Activated CD4-positive, CD25-positive, alpha-beta regulatory T cell (primary cell): ENCODE data around the gene PSMC4.
"Not testable (repeated sequence)": the region's sequence is repeated elsewhere in the genome, so short reads cannot be mapped to it uniquely, and the experiment has no call there.

Source experiments
- DNase-seq, 4 experiments: peaks; one replicate each; lab custom pipeline; 2025; lab: John Stamatoyannopoulos, UW

The PSMC4 gene

DNA sequence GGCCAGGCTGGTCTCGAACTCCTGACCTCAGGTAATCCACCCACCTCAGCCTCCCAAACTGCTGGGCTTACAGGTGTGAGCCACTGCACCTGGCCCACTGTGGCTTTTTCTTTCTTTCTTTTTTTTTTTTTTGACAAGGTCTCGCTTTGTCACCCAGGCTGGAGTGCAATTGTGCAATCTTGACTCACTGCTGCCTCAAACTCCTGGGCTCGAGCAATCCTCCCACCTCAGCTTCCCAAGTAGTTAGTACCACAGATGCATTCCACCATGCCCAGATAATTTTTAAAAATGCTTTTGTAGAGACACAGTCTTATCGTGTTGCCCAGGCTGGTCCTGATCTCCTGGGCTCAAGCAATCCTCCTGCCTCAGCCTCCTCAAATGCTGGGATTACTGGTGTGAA is 24.4 kb upstream of the PSMC4 start:
- DNase-seq: no peak

DNA sequence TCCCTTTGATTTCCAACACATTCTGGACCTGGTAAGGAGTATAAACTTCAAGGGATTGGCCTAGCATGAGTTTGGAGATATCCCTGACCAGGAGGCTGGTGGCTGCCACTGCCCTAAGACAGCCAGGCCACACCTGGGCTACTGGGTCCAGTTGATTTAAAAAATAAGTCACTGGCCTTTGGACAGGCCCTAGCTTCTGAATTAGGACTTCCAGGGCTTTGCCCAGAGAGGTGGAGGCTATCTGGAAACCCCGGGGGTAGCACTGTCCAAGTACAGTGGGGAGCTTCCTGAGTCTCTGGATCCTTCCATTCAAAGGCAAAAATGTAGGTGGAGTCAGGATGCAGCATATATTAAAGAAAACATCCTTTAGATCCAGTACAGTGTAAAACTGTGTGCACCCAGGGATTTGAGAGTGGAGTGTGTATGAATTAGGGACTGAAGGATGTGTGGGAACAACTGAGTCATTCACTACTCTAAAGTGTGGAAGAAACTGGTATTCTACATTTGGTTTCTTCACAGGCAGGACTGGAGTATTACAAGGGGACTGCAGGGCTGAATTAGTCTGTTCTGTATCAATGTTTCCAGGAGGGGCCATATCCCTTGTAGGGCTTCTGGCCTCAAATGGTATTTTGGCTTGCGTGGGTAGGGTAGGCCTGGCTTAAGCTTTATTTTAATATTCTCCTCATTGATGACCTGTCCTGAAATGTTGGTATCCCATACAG is 21.8 kb upstream of the PSMC4 start:
- DNase-seq: no peak

DNA sequence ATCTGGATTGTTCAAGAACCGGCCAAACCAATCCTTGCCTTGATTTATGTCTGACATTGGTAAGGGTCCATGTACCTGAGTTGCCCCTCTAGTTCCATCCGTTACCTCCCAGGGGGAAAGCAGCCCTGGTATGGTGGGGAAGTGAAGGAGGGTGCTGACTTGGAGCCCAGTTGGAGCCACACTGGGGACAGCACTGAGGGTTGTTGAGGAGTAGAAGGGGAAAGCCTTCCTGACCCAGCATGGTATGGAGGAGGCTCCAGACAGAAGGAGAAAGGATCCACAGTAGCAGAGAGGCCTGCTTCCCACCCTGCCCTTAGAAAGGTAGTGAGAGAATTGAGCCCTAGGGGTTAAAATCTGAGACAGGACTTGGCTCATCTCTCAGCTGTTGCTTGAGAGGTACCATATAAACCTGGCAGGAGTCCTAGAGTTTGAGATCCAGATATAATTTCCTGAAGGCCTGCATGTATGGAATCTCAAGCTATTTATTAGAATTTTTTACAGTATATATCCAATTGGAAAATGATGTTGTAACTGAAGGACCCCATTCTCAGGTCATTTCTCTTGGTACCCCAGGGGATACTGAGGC is 19.8 kb upstream of the PSMC4 start:
- DNase-seq: no peak

DNA sequence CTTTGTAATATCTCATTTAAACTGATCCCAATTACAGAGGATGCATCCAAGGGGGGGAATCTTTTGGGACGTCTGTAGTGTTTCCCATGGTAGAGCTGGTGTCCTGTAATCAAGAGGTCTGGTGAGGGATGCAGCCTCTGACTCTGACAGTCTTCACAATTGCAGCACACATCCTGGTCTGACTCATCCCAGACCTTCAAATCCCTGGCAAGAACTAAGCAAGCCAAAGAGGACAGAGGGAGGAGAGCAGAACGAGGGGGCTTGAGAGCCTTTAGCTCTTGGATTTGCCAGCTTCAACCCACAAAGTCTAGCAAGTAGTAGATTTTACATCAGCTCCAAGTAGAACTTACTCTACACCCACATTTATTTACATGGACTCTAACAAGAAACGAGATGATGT is 19.3 kb upstream of the PSMC4 start:
- DNase-seq: no peak

- DNase-seq: no peak
These were observed 17.1 kb upstream of the PSMC4 start for GRCh38 chr19:39953915-39954314.

- not testable (repeated sequence) for DNase-seq
These were observed 13.1 kb upstream of the PSMC4 start for GRCh38 chr19:39957886-39958285.

DNA sequence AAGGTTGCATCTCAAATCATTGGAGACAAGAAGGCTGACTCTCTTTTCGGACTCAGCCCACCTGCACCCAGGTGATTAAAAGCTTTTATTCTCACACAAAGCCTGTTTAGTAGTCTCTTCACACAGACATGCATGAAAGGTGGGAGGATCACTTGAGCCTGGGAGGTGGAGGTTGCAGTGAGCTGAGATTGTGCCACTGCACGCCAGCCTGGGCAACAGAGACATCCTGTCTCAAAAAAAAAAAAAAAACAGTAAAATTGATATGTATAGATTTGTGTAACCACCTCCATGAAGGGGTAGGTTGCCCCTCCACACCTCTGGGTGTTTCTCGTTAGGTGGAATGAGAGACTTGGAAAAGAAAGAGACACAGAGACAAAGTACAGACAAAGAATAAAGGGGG is 12.0 kb upstream of the PSMC4 start:
- DNase-seq: not testable (repeated sequence)

- DNase-seq: not testable (repeated sequence)
These were observed 11.6 kb upstream of the PSMC4 start for GRCh38 chr19:39959407-39959806.

- DNase-seq: no peak
These were observed 7.1 kb upstream of the PSMC4 start for GRCh38 chr19:39963898-39964297.

GRCh38 chr19:39966617-39967016 is 4.3 kb upstream of the PSMC4 start:
- DNase-seq: no peak

DNA sequence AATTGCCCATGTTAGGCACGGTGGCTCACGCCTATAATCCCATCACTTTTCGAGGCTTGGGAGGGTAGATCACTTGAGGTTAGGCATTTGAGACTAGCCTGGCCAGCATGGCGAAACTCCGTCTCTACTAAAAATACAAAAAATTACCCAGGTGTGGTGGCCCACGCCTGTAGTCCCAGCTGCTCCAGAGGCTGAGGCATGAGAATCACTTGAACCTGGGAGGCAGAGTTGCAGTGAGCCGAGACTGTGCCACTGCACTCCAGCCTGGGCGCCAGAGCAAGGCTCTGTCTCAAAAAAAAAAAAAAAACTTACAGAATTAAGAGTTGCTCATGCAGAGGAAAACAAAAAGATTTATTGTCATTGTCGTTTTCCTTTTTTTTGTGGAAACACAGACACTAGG is 3.4 kb upstream of the PSMC4 start:
- no peak for DNase-seq

GRCh38 chr19:39968789-39969188 is 2.2 kb upstream of the PSMC4 start:
- no peak for DNase-seq

DNA sequence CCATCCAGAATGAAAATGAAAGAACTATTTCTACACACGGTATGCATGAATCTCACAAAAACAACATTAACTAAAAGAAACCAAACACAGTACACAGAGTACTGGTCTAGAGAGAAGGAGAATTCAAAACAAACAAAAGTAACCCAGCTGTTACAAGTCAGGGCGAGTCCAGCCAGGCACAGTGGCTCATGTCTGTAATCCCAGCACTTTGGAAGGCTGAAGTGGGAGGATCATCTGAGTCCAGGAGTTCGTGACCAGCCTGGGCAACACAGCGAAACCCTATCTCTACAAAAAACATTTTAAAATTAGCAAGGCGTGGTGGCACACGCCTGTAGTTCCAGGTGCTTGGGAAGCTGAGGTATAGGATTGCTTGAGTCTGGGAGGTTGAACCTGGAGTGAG is 1.7 kb upstream of the PSMC4 start:
- DNase-seq: no peak

GRCh38 chr19:39969681-39970424 is 1.1 kb upstream of the PSMC4 start:
- DNase-seq: no peak

DNA sequence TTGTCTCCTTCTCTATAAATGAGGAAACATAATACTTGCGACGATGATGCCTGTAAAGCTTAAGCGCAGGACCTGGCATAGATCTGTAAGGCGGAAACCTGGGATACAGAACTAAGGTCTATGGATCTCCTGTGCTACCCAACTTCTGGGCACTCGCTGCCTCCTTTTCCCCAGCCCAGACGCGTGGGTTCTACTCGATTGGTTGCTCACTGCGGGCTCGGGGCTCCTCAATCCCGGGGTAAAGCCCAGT is 615 bp upstream of the PSMC4 start:
- no peak for DNase-seq

GRCh38 chr19:39971380-39972035 is 543 bp downstream of the PSMC4 start:
- no peak for DNase-seq

DNA sequence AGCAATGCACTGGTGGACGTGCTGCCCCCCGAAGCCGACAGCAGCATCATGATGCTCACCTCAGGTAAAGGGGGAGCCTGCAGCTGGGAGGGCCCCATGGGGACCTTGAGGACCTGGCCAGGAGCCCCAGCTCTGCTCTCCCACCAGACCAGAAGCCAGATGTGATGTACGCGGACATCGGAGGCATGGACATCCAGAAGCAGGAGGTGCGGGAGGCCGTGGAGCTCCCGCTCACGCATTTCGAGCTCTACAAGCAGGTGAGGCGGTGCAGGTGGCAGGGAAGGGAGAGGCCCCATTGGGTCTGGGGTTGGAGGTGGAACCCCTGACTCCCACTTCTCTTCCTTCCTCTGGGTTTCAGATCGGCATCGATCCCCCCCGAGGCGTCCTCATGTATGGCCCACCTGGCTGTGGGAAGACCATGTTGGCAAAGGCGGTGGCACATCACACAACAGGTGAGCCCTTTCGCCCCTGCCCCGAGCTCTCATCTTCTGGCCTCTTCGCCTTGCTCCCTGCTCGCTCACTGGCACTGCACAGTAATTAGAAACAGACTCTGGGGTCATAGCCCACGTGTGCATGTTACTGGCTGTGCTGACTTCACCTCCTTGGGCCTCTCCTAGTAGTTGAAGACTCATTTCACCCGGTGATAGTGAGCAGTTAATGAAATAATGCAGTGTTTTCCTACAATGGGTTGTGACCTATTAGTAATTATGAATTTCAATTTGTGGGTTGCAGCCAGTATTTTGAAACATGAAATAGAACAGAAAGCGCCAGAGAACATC is 3.6 kb downstream of the PSMC4 start:
- no peak for DNase-seq

- no peak for DNase-seq
These were observed 11.9 kb downstream of the PSMC4 start for GRCh38 chr19:39982883-39983282.

DNA sequence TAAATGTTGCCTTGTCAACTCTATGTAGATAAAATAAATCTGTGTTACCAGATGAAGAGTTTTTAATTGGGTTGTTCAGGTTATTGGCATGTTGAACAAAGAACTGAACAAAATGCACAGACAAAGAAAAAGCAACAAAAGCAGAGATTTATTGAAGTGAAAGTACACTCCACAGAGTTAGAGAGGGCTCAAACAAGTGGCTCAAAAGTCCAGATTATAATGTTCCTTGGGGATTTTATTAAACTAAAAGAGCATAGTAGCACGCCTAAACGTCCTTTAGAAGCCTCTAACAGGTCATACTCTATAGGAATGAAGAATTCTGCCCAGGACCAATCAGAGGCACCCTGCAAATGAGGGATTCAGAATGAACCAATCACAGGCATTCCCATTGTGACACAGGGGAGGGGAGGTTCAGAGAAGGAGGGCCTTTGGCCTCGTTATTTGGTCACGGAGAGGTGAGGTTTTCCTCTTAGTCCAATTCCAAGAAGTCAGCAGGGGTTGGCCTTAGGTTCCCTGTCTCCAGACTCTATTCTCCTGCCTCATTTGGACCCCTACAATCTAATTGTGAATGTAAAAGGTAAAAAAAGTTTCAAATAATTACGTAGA is 12.8 kb downstream of the PSMC4 start:
- DNase-seq: no peak

DNA sequence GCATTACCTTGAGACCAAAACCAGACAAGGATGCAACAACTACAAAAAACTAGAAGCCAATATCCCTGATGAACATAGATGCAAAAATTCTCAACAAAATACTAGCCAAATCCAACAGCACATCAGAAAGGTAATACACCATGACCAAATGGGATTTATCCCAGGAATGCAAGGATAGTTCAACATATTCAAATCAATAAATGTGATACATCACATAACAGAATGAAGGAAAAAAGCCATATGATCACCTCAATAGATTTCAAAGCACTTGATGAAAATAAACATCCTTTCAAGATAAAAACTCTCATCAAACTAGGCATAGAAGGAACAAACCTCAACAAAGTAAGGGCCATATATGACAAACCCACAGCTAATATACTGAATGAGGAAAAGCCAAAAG is 15.7 kb downstream of the PSMC4 start:
- no peak for DNase-seq

GRCh38 chr19:39987167-39987566 is 16.2 kb downstream of the PSMC4 start:
- no peak for DNase-seq

- DNase-seq: no peak
These were observed 16.6 kb downstream of the PSMC4 start for GRCh38 chr19:39987596-39987995.
